ENCODE measurements around the gene SERPINB1.

Gene SERPINB1

GRCh38 chr6:2840749-2841061 lies 958 bp downstream of the SERPINB1 start:
- Histone ChIP-seq H3F3A (ENCODE audit: control insufficient read depth, insufficient read depth) (peaks cover 14% of the 10 kb centered on the region), H3K9me2 (replicated peaks; ENCODE audit: control insufficient read depth, low read length) (no peaks in the 10 kb centered on the region), H3K79me2 (ENCODE audit: control insufficient read depth, low read length) (peaks cover 33% of the 10 kb centered on the region), H3K27ac (ENCODE audit: low read depth, low read length) (no peak overlapping the region; the same call in 1 of the 2 replicates), H3K36me3 (ENCODE audit: control insufficient read depth, low read length) (peaks cover 46% of the 10 kb centered on the region), H3K27me3 (ENCODE audit: control insufficient read depth, low read length) (no peaks in the 10 kb centered on the region), H4K20me1 (ENCODE audit: control insufficient read depth, insufficient read depth, low read depth, low read length) (no peaks in the 10 kb centered on the region; the same call in 1 of the 2 replicates), H3K4me3 (ENCODE audit: low read length) (peak overlapping the region; percentile 82), H3K4me1 (ENCODE audit: control insufficient read depth, low read length) (peaks cover 48% of the 10 kb centered on the region), H3K9me3 (ENCODE audit: control insufficient read depth, insufficient read depth, low read length) (no peaks in the 10 kb centered on the region), H3K4me2 (ENCODE audit: low read length) (peak overlapping the region; percentile 85)
- no peak for TF ChIP-seq CTCF (IDR thresholded peaks at IDR 0.05; ENCODE audit: low read depth, low read length, poor library complexity, severe bottlenecking)
- TF ChIP-seq EZH2phosphoT487 (IDR thresholded peaks at IDR 0.05; ENCODE audit: borderline replicate concordance, low read length), result no peak

- Histone ChIP-seq H3K9me2 (replicated peaks; ENCODE audit: control insufficient read depth, low read length) (no peaks in the 10 kb centered on the region), H4K20me1 (ENCODE audit: control insufficient read depth, insufficient read depth, low read depth, low read length) (no peaks in the 10 kb centered on the region; the same call in 1 of the 2 replicates), H3K4me3 (ENCODE audit: low read length) (peak overlapping the region; percentile 82), H3K36me3 (ENCODE audit: control insufficient read depth, low read length) (peaks cover 51% of the 10 kb centered on the region), H3K4me2 (ENCODE audit: low read length) (peak overlapping the region; percentile 85), H3K27me3 (ENCODE audit: control insufficient read depth, low read length) (no peaks in the 10 kb centered on the region), H3K27ac (ENCODE audit: low read depth, low read length) (no peak overlapping the region), H3K79me2 (ENCODE audit: control insufficient read depth, low read length) (peaks cover 33% of the 10 kb centered on the region), H3K9me3 (ENCODE audit: control insufficient read depth, insufficient read depth, low read length) (no peaks in the 10 kb centered on the region), H3K4me1 (ENCODE audit: control insufficient read depth, low read length) (peaks cover 45% of the 10 kb centered on the region), H3F3A (ENCODE audit: control insufficient read depth, insufficient read depth) (peaks cover 14% of the 10 kb centered on the region)
- TF ChIP-seq CTCF (IDR thresholded peaks at IDR 0.05; ENCODE audit: low read depth, low read length, poor library complexity, severe bottlenecking), result no peak
- no peak for TF ChIP-seq EZH2phosphoT487 (IDR thresholded peaks at IDR 0.05; ENCODE audit: borderline replicate concordance, low read length)
These were observed 1.5 kb downstream of the SERPINB1 start for GRCh38 chr6:2839982-2840748.

GRCh38 chr6:2839195-2839981 lies 2.3 kb downstream of the SERPINB1 start:
- H3K4me2 ChIP-seq (ENCODE audit: low read length), result peak overlapping the region; percentile 85
- peaks cover 12% of the 10 kb centered on the region for H3F3A ChIP-seq (ENCODE audit: control insufficient read depth, insufficient read depth)

More at GRCh38 chr6:2839195-2839981, 2.3 kb downstream of the SERPINB1 start:
- H3K9me3 ChIP-seq (ENCODE audit: control insufficient read depth, insufficient read depth, low read length), result no peaks in the 10 kb centered on the region
- no peaks in the 10 kb centered on the region; the same call in 1 of the 2 replicates for H4K20me1 ChIP-seq (ENCODE audit: control insufficient read depth, insufficient read depth, low read depth, low read length)
- H3K79me2 ChIP-seq (ENCODE audit: control insufficient read depth, low read length), result peaks cover 33% of the 10 kb centered on the region
- H3K36me3 ChIP-seq (ENCODE audit: control insufficient read depth, low read length), result peaks cover 59% of the 10 kb centered on the region
- H3K27ac ChIP-seq (ENCODE audit: low read depth, low read length), result no peak overlapping the region
- no peaks in the 10 kb centered on the region for H3K9me2 ChIP-seq (replicated peaks; ENCODE audit: control insufficient read depth, low read length)
- TF ChIP-seq CTCF (IDR thresholded peaks at IDR 0.05; ENCODE audit: low read depth, low read length, poor library complexity, severe bottlenecking) (no peak), EZH2phosphoT487 (IDR thresholded peaks at IDR 0.05; ENCODE audit: borderline replicate concordance, low read length) (no peak)
- peaks cover 45% of the 10 kb centered on the region for H3K4me1 ChIP-seq (ENCODE audit: control insufficient read depth, low read length)
- H3K27me3 ChIP-seq (ENCODE audit: control insufficient read depth, low read length), result no peaks in the 10 kb centered on the region
- H3K4me3 ChIP-seq (ENCODE audit: low read length), result peak overlapping the region; percentile 82

All from DOHH2 (cell line).